ENCODE measurements around the gene SRGAP1. TPM values are rescaled to one million over a fixed set of nuclear protein-coding genes. Genes with fewer than 3 reads are reported as not detected.
"Not testable (repeated sequence)": the region's sequence is repeated elsewhere in the genome, so short reads cannot be mapped to it uniquely, and the experiment has no call there.

The SRGAP1 gene
- total RNA-seq, 1 donor from 2014 or later = 1.3 TPM

DNA sequence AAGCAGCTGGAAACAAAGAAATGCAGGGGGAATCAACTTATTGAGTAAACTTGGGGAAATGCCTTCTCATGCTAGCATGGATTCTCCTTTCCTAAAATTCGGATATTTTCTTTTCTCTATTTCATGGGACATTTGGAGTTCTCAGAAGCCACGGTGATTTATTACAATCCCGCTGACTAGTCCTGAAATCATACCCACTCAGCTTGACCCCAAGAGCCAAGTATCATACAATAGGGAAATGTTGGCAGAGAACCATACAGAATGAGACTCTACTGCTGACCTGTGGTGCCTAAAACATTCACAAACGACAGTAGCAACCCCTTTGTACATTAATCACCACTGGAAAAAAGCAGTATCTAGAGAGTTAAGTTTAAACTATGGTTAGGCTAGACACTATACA lies 265.2 kb downstream of the SRGAP1 start:
- DNase-seq (ENCODE audit: low read depth in 2 of 2) = no peak

DNA sequence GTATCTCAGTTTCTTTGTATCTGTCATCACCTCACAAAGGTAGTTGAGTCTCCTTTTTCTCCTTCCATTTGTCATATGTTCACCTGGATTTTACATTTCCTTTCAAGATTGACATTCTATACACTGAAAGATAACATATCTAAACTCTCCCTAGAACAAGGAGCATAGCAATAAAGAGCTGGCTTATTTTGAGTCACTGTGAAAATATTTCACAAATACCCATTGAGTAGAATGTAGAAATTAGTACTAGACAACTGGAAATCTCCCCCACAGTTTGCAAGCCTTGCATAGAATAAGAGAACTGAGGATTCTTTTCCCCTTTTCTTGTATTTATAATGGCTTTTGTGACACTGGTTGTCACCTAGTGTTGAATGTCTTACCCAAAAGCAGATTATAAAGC lies 266.4 kb downstream of the SRGAP1 start:
- no peak for DNase-seq (ENCODE audit: low read depth in 2 of 2)

DNA sequence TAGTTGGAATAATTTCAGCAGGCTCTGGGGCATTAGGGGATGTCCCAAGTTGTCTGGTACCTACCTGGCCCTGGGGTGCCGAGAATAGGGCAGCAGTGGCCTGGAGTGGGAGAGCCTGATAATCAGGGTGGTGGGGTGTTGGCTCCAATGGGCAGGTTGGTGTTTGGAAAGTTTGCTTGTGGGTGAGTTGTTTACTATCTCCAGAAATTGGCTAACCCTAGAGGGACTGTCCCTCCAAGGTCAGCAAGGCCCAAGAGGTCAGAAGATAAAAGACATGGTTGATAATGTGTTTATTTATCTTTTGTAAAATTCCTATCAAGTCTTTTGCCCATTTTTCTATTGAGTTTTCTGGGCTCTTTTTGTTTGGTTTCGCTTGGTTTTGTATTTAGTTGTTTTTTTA lies 272.5 kb downstream of the SRGAP1 start:
- DNase-seq (ENCODE audit: low read depth in 2 of 2) = no peak

DNA sequence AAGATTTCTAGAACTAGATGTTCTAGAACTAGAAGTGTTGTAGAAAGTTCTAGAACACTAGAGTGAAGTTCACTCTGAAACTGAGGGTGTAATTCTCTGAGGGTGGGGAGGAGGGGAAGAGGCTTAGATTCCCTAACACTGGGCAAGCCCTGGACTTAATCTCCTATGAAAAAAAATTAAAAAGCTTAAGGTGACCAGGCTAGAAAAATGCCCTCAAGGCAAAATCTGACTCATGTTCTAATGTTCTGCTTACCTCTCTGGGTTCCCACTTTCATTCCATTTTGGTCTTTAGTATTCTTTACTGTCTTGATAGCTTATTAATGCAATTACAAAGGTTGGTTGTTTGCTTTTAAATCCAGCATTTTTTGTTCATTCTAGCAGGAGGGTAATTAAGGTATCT lies 276.1 kb downstream of the SRGAP1 start:
- no peak for DNase-seq (ENCODE audit: low read depth in 2 of 2)

DNA sequence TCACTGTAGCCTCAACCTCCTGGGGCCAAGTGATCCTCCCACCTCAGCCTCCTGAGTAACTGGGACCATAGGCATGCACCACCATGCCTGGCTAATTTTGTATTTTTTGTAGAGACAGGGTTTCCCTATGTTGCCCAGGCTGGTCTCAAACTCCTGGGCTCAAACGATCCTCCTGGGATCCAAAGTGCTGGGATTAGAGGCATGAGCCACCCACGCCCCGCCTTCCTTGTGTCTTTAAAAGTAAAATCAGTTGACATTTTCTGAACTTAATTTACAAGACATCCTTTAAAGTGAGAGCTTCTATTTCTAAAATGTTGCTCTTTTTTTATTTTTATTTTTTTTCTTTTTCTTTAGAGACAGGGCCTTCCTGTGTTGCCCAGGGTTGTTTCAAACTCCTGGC lies 276.6 kb downstream of the SRGAP1 start:
- not testable (repeated sequence) for DNase-seq (ENCODE audit: low read depth in 2 of 2)

DNA sequence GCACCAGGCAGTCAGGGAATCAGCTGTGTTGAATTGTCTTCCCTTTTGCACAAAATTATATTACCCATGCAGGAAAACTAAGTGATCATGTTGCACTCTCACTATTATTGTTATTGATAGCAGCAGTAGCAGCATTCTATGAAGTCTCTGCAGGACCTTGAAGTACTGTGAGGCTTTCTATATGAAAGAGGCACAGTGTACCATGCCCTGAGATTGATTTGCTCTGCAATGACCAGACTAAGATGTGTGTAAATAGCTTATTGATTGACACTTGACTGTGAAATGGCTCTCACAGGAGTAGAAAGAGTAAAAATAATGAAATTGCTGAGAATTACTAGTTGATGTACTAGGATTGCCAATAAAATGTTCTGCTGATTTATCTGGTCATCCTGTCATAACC lies 277.7 kb downstream of the SRGAP1 start:
- no peak for DNase-seq (ENCODE audit: low read depth in 2 of 2)

DNA sequence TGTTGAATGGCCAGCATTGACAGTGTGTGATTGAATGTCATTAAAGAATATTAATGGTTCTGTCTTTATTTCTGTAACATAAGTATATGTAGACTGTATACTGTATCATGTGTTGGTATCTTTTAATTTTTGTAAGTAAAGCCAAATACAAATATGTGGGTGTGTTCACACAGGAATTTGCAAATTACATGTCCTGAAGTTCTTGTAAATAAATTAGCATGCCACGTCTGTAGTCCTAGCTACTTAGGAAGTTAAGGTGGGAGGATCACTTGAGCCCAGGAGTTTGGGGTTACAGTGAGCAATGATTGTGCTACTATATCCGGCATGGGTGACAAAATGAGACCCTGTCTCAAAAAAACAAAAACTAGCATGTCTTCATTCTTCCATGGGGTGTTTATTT lies 278.5 kb downstream of the SRGAP1 start:
- DNase-seq (ENCODE audit: low read depth in 2 of 2) = no peak

DNA sequence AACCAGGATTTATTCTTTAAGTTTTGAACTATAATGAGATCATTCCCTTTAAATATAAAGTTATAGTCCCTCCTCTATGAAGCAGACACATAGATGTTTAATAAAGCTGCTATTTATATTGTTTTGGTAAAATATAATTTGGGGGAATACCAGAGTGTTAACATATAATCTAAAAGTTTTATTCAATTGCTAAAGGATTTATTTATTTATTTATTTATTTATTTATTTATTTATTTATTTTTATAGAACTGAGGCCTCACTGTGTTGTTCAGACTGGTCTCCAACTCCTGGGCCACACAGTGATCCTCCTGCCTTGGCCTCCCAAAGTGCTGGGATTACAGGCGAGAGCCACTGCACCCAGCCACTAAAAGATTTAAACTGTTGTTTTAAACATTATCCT lies 278.9 kb downstream of the SRGAP1 start:
- DNase-seq (ENCODE audit: low read depth in 2 of 2) = no peak

DNA sequence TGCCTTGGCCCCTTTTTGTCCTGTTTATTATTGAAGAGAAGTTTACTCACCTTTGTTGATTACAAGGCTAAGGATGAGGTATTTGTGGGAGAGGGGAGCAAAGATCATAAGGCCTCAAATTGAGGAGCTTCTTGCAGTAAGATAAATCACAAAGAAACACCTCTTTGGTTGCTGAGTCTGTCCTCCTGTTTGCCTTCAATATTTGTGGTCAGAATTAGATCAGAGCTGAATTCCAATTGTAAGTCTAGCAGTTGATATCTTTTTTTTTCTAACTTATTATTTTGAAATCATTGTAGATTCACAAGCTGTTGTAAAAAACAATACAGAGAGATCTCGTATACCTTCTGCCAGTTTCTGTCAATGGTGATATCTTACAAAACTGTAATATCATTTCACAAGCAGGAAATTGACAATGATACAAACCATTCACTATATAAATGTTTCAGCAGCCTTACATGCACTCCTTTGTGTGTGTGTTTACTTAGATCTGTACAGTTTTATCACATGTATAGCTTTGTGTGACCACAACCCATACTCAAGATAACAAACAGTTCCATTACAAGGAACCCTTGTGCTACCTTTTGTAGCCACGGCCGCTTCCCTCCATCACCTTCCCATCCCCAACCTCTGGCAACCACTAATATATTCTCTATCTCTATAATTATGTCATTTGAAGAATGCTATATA lies 280.2 kb downstream of the SRGAP1 start:
- DNase-seq (ENCODE audit: low read depth in 2 of 2) = no peak

DNA sequence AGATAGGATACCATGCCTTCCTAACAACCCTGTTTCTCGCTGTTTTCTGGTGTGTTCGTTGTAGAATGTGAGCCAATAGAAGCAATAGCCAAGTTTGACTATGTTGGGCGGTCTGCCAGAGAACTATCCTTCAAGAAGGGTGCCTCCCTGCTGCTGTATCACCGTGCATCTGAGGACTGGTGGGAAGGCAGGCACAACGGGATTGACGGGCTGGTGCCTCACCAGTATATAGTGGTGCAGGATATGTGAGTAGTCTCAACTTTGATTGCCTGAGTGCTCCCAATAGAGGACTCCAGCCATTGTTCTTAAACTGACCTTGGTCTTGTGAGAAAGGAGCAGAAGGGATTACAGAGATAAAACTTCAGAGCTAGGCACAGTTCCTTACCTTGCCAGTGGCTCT lies 281.4 kb downstream of the SRGAP1 start:
- no peak for DNase-seq (ENCODE audit: low read depth in 2 of 2)

DNA sequence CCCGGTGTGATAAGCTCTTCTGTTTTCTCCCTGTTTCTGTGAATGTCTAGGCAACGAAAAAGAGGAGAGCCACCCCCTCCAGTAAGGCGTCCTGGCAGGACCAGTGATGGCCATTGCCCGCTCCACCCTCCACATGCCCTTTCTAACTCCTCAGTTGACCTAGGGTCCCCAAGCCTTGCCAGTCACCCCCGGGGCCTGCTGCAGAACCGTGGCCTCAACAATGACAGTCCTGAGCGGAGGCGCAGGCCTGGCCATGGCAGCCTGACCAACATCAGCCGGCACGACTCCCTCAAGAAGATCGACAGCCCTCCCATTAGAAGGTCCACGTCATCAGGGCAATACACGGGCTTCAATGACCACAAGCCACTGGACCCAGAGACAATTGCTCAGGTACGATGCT lies 283.3 kb downstream of the SRGAP1 start:
- DNase-seq (ENCODE audit: low read depth in 2 of 2) = no peak

DNA sequence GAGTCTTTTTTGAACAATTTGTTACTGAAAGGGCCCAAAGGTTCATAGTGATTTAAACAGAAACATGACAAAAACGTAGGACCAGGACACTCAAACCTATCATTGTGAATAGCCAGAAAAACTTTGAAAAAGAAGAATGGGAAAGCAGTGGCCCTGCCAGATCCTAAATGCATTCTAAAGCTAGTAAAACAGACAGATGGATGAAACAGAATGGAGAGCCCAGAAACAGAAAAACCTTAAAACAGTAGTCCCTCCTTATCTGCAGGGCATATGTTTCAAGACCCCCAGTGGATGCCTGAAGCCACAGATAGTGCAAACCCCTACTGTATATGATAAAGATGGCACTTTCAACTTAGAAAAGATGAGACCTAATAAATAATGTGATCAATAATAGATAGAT lies 283.9 kb downstream of the SRGAP1 start:
- no peak for DNase-seq (ENCODE audit: low read depth in 2 of 2)

DNA sequence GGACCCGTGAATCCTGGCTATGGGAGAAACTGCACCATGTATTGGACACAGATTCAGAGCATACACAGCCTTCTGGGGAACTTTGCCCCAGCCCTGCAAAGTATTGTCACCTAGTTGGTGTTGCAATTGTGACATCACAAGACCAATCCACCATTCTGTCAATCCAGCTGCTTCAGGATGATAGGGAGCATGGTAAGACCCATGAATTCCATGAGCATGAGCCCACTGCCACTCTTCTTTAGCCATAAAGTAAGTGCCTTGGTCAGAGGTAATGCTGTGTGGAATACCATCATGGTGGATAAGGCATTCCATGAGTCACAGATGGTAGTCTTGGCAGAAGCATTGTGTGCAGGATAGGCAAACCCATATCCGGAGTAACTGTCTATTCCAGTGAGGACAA lies 286.0 kb downstream of the SRGAP1 start:
- DNase-seq (ENCODE audit: low read depth in 2 of 2) = not testable (repeated sequence)

DNA sequence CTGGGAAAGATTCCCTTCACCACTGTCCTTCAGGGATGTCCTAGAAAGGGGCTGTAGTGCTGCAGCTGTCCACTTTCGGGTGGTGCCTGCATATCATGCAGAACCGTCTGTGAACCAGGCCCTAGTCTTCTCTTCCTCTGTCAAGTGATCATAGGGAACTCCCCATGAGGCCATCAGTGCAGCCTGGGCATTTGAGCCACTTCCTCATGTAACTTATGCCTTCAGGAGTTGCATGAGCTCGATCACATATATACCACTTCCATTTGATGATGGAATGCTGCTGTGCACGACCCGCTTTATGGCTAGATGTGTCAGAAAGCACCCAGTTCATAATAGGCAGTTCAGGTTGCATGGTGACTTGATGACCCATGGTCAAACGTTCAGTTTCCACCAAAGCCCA lies 287.0 kb downstream of the SRGAP1 start:
- DNase-seq (ENCODE audit: low read depth in 2 of 2) = not testable (repeated sequence)

DNA sequence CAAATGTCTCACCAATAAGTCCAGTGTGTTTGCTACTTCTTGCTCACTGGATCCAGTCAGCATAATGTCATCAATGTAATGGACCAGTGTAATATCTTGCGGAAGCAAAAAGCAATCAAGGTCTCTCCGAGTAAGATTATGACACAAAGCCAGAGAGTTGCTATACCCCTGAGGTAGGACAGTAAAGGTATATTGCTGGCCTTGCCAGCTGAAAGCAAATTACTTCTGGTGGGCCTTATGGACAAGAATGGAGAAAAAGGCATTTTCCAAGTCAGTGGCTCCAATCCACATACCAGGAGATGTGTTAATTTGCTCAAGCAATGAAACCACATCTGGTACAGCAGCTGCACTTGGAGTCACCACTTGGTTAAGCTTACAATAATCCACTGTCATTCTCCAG lies 288.2 kb downstream of the SRGAP1 start:
- DNase-seq (ENCODE audit: low read depth in 2 of 2) = not testable (repeated sequence)

DNA sequence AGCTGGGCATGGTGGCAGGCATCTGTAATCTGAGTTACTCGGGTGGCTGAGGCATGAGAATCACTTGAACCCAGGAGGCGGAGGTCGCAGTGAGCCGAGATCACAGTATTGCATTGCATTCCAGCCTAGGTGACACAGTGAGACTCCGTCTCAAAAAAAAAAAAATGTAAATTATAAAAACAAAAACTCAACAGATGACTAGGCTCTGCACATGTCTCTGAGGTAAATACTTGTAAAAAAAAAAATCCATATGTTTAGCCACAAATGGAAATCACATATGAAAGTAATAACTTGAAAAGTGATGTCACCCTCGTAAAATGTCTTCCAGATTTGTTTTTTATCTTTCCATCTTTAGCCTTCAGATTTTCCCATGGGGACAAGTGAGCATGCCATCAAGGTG lies 292.6 kb downstream of the SRGAP1 start:
- no peak for DNase-seq (ENCODE audit: low read depth in 2 of 2)

DNA sequence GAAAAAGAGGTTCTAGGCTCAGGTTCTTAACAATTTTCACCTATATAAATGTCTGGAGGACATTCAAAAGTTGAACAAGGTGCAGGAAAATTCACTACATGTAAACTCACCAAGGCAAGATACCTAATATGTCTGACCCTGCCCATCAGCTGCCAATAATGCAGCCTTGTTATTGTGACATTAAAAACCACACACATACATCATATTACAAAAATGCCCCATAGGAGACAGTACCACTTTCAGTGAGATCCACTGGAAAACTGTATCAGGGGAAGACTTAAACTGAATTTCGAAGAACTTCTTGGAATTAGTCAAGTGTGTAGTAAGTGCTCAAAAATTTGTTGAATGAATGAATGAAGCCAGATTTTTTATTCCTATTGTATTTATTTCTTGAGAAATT lies 294.5 kb downstream of the SRGAP1 start:
- no peak for DNase-seq (ENCODE audit: low read depth in 2 of 2)

DNA sequence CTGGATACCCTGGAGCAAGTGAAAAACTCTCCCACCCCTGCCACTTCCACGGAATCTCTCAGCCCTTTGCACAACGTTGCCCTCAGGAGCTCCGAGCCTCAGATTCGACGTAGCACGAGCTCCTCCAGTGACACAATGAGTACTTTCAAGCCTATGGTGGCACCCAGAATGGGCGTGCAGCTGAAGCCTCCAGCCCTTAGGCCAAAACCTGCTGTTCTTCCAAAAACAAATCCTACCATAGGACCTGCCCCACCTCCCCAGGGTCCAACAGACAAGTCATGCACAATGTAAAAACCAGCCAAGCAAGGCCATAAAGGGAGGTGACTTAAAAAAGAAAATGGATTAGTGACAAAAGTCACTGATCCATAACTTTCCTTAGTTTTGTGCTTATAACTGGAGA lies 297.9 kb downstream of the SRGAP1 start:
- DNase-seq (ENCODE audit: low read depth in 2 of 2) = no peak

DNA sequence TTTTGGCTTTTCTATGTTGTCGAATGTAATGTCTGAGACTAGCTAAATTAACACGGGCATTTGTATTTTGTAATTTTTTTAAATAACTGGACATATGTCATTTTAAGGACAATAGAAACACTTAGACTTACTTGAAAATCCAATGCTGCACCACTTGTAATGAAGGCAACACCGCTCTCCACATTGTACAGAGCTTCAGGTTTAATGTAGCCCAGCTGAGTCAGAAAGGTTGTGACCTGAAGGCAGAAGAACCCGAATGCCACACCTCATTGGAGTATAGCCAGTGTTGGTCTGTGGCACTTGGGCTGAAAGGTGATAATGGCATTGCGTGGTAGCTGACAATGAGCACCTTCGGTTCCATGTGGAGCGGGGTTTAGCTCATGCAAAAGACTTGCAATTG lies 298.3 kb downstream of the SRGAP1 start:
- DNase-seq (ENCODE audit: low read depth in 2 of 2) = no peak

DNA sequence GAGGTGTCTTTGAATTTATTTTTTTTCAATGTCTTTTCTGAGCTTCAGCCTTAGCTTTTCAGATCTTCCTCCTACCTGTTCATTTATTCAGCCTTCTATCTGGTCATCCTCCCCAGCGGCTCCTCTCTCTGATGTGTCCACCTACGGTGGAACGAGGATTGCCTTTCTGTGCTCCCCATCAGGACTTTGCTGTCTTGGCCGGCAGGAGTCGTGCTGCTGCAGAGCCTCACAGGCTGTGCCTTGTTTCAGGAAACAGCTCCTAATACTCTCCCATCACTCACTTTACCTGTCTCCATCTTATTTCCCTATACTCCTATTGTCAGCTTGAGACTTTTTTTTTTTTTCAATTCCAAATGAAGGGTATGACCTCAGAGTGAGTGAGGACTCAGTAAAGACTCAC lies 300.7 kb downstream of the SRGAP1 start:
- no peak for DNase-seq (ENCODE audit: low read depth in 2 of 2)

DNA sequence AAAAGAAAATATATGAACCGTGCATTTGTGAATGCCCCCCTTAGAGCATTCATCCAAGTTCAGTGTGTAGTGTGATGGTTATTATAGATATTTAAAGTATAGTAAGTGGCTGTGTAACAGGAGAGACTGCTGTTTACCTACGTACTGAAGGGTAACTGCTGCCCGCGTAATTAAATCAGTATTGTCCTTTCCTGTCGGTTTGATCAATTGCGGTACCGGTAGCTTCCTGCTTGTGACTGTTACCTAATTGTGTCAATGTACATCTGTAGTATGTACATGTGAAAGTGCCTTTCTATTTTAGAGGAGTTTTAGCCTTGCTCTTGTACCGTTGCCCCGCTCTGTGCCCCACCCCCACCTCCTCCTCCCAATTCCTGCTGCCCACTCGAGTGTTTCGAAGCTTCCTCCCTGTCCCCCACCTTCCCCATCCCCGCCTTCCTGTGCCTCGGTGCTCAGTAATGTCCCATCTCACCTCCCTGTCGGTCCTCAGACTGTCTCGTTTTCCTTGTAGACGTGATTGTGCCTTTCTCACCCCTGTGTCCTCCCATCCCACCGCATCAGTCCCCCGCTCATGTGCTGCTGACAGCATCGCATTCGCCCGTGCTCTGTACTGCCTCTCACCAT lies 302.6 kb downstream of the SRGAP1 start:
- DNase-seq (ENCODE audit: low read depth in 2 of 2) = no peak

DNA sequence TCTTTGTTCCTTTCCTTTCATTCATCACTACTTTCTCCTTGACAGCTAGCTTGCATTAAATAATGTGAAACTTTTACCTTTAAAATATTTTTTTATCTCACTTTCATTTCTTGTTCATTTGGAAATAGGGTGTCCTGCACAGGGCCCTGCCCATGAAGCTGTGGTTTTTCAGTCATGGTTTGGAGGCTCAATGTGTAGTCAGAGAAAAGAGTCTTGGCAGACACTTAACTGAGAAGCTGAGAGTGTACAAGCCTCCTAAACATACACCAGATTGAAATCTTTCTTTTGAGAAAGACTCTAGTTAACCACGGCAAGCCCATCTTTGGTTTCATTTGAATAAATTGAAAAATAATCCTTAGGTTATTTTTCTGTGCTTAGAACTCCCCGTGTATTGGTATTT lies 303.4 kb downstream of the SRGAP1 start:
- no peak for DNase-seq (ENCODE audit: low read depth in 2 of 2)

DNA sequence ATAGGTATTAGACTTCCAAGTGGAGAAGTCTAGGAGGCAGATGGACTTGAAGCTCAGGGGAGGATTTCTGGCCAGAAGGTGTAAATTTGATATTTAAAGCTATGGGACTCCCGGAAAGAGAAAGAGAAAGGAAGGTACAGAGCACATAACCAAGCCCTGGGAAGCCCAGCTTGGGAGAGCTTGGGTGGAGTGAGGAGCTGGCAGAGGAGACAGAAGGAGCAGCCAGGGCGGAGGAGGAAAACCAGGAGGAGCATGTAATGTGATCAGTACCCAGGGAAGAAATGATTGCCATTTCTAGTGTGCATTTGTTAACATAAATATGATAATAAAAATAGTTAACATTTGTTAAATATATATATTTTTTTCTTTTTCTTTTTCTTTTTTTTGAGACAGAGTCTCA lies 310.2 kb downstream of the SRGAP1 start:
- DNase-seq (ENCODE audit: low read depth in 2 of 2) = no peak

DNA sequence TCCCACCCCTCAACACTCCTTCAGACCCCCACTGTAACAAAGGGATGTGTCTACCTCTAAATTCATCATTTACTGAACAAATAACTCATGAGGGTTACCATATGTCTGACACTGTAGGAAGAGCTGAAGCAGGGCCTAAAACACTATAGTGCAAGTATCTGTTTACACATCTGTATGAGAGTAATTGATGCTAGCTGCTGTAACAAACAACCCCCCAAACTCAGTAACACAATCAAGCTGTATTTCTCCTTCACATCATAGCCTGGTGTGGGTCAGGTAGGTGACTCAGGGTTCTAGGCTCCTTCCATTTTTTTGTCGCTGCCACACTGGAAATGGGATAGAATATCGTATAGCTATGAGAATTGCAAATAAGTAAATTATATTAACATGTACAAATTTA lies 312.6 kb downstream of the SRGAP1 start:
- DNase-seq (ENCODE audit: low read depth in 2 of 2) = no peak

Measured in dermis microvascular lymphatic vessel endothelial cell (primary cell).